ENCODE results near the gene PRKAG1.

GRCh38 chr12:48970702-48971334, 47.8 kb downstream of the PRKAG1 start:
- TF ChIP-seq CTCF (IDR thresholded peaks at IDR 0.05) (no peak), ZFX (IDR thresholded peaks at IDR 0.05; ENCODE audit: borderline replicate concordance) (no peak)
